Measurements from ENCODE around the gene PEX7. TPM values are rescaled to one million over a fixed set of nuclear protein-coding genes. Genes with fewer than 3 reads are reported as not detected.
"Not testable (repeated sequence)": the region's sequence is repeated elsewhere in the genome, so short reads cannot be mapped to it uniquely, and the experiment has no call there.

PEX7 gene
- total RNA-seq, 1 donor from 2014 or later: 12.5 TPM

DNA sequence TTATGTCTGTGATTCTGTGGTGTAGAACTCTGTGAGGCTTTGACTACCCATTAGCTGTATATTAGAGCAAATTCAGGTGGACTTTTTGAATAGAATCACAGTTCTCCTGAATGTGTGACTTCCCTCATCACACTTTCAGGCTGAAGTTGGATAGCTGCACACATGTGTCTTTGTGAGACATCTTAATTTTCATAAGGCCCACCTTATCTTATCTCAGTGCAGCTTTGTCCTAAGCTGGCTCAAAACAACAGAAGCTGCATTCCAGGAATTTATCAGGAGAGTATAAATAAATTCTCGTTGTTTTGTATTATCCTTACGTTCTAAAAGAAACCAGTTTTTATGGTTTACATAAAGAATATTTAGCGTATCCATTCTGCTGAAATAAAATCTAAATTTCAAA lies 73.5 kb downstream of the PEX7 start:
- H3K4me3 ChIP-seq (ENCODE audit: low read depth, low read length): no peak overlapping the region
- DNase-seq (ENCODE audit: low read depth): no peak
- TF ChIP-seq, protein P1, sequence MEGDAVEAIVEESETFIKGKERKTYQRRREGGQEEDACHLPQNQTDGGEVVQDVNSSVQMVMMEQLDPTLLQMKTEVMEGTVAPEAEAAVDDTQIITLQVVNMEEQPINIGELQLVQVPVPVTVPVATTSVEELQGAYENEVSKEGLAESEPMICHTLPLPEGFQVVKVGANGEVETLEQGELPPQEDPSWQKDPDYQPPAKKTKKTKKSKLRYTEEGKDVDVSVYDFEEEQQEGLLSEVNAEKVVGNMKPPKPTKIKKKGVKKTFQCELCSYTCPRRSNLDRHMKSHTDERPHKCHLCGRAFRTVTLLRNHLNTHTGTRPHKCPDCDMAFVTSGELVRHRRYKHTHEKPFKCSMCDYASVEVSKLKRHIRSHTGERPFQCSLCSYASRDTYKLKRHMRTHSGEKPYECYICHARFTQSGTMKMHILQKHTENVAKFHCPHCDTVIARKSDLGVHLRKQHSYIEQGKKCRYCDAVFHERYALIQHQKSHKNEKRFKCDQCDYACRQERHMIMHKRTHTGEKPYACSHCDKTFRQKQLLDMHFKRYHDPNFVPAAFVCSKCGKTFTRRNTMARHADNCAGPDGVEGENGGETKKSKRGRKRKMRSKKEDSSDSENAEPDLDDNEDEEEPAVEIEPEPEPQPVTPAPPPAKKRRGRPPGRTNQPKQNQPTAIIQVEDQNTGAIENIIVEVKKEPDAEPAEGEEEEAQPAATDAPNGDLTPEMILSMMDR (conservative IDR thresholded peaks at IDR 0.05; ENCODE audit: low read depth, low read length): no peak

DNA sequence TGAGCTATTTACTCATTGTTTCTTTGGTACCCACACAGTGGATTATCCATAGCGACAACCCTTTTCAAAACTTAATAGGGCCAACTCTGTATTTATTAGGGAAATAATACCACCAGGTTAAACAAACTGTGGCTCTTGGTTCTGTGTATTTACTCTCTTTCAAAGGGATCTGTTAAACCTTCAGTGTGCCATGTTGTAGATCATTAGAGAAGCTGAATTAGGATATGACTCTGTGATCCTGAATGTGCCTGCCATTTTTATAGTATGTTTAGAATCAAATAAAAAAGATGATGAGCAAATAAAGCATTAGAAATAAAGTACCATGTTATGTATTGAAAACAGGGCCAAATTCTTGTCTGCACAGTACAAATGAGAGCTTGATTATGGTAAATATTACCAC lies 74.7 kb downstream of the PEX7 start:
- no peak for DNase-seq (ENCODE audit: low read depth)
- H3K4me3 ChIP-seq (ENCODE audit: low read depth, low read length): no peak overlapping the region
- TF ChIP-seq, protein P1 (conservative IDR thresholded peaks at IDR 0.05; ENCODE audit: low read depth, low read length): no peak

DNA sequence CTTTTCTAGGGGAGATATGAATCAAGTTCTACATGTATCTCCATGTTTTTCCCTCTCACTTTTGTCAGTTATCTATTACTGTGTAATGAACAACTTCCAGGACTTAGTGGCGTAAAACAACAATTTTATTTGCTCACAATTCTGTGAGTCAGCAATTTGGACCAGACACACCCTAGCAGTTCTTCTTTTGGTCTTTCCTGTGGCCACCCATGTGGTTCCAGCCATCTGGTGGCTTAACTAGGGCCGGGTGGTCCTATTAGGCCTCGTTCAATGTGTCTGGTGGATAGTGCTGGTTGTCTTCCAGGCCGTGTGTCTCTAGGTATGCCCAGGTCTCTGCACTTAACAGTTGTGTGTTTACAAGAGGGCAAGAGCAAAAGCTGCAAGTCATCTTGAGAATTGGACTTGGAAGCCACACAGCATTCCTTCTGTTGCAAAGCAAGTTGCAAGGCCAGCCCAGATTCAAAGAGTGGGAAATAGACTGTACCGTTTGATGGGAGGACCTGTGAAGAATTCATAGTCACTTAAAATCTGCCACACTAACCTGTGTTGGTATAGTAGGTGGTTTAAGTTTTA lies 78.9 kb downstream of the PEX7 start:
- TF ChIP-seq, protein P1 (conservative IDR thresholded peaks at IDR 0.05; ENCODE audit: low read depth, low read length): no peak
- no peak for DNase-seq (ENCODE audit: low read depth)

DNA sequence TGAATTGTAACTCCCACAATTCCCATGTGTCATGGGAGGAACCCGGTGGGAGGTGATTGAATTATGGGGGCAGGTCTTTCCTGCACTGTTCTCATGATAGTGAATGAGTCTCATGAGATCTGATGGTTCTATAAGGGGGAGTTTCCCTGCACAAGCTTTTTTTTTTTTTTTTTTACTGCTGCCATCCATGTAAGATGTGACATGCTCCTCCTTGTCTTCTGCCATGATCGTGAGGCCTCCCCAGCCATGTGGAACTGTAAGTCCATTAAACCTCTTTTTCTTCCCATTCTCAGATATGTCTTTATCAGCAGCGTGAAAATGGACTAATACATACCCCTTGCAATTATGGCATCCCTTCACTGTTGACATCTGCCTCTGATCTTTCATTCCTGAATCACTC lies 82.1 kb downstream of the PEX7 start:
- not testable (repeated sequence) for H3K4me3 ChIP-seq (ENCODE audit: low read depth, low read length); DNase-seq (ENCODE audit: low read depth)

More for the DNA sequence above, 78.9 kb downstream of the PEX7 start:
- H3K4me3 ChIP-seq (ENCODE audit: low read depth, low read length): no peak overlapping the region

DNA sequence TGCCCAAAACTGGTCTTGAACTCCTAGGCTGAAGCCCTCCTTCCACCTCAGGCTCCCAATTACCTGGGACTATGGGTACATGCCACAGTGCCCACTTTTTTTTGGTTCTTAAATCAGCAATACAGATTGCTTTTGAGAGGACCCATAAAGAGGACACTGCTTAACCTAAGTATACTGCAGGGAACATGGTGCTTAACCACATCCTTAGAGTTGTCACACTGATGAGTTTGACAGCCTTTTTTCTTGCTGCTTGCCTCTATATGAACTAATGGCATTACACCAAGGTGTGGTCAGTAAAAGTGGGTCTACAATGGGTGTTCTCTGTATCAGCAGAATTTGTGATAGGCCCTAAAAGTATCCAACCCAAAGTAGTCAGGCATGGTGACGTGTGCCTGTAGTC lies 92.6 kb downstream of the PEX7 start:
- DNase-seq (ENCODE audit: low read depth): no peak
- TF ChIP-seq, protein P1 (conservative IDR thresholded peaks at IDR 0.05; ENCODE audit: low read depth, low read length): no peak
- H3K4me3 ChIP-seq (ENCODE audit: low read depth, low read length): no peak overlapping the region

DNA sequence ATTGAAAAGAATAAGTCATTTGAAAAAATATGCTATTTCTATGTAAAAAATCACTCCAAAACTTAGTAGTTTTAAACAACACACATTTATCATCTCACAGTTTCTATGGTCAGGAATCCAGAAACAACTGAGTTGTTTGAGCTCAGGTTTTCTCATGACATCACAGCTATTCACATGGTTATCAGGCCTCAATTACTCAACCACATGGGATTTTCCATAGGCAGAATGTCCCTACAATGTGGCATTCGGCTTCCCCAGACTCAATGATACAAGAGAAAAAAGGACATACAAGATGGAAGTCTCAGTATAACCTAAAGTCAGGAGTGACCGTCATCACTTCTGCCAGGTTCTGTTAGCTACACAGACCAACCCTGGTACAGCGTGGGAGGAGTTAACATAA lies 96.3 kb downstream of the PEX7 start:
- DNase-seq (ENCODE audit: low read depth): no peak
- no peak overlapping the region for H3K4me3 ChIP-seq (ENCODE audit: low read depth, low read length)
- TF ChIP-seq, protein P1 (conservative IDR thresholded peaks at IDR 0.05; ENCODE audit: low read depth, low read length): no peak

DNA sequence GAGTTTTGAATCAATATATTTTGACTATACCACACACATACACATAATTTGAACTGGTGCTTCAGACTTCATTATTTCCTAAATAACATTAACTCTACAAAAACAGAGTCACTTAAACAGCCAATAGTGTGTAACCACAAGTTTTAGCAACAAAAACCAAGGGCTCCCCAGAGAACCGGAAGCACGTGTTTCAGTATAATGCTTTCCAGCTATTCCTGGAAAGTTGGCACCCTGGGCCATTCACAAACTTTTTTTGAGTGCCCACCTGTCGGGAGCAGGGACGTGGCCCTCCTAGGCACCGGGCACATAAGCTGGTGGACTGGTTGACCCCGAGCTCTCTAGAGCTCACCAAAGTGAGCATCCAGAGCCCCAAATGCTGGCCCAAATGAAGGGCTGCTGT lies 97.8 kb downstream of the PEX7 start:
- H3K4me3 ChIP-seq (ENCODE audit: low read depth, low read length): no peak overlapping the region
- TF ChIP-seq, protein P1 (conservative IDR thresholded peaks at IDR 0.05; ENCODE audit: low read depth, low read length): no peak
- DNase-seq (ENCODE audit: low read depth): no peak

Data from epithelial cell of proximal tubule (primary cell).